Measurements from ENCODE around the gene ZIC5.

ZIC5 gene

DNA sequence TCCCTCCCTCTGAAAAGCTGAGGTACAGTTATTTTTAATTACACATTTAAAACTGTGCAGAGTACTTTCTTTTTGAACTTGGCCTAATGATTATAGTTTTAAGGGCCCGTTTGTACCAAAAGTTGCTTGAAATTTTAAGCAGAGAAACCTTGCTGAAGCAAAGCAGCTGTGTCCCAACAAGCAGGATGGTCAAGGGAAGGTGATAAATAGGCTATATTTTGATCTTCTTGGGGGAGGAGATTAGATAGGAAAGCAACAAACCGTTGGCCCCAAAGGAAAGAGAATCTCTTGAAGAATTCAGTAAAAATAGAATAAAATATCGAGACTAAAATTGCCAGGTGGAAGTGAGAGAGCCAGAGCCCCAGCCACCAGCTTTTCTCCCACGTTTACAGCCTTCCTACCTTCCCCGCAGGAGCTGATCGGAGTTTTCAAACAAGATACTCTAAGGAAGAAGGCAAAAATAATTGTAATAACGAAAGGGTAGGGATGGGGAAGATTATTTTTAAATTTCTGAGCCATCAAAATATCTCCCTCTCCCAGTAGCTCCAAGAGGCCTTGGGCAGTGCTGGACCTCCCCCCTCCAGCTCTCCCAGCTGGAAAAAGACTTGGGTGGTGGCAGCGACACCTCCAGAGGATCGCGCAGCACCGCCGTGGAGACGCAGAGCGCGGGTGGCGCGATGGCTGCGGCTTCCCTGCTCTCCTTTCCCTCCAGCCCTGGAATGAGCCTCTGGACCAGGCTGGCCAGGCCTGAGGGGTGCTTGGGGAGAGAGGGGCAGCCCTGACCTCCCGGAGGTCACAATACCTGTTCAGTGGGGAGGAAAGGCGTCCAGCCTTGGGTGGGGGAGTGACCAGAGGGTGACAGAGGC is 15.8 kb upstream of the ZIC5 start:
- peak in 1 of 4 experiments; percentile 2 for DNase-seq

DNA sequence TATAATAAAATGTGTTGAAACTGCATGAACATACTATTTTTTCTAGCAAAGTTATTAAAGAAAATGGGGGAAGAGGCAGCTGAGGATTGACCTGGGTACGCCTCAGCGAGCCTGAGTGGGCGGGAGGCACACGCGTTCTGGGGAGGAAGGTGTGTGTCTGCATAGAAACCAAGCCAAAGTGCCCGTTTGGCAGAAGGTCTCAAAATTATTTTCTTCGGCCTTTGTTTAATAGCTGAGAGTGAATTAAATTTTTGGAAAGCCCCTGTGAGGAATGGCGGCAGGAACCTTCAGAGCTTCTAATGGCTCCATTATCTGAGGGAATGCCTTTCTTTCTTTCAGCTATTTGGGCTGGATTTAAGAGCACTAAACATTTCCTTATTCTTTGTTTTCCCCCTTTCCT is 15.2 kb upstream of the ZIC5 start:
- DNase-seq = no peak

DNA sequence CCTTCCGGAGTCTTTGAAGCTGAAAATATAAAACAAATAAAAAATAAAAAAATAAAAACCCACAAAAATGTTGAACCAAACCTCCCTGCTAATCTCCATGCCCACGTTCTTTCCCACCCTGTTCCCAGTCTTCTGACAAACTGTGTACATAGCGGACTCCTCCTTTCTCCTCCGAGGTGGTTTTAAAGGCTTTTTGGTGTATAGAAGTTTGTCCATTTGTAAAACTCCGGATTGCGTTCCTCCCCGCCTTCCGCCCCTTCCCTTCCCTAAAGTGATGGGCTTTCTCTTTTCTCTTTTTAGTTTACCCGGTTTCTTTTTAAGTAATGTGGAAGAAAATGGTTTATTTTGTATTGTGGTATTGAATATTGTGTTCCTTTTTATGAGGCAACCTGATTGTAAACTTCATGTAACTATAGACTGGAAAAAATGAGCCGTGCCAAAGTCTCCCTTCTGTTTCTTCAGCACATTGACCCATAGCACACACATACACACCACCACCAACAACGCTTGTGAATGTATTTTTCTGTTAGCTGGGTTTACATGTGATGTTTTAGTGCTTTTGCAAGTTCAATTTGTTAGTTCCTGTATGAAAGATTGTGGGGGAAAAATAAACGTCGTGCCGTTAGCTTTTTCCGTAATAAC is 14.4 kb upstream of the ZIC5 start:
- DNase-seq = no peak

DNA sequence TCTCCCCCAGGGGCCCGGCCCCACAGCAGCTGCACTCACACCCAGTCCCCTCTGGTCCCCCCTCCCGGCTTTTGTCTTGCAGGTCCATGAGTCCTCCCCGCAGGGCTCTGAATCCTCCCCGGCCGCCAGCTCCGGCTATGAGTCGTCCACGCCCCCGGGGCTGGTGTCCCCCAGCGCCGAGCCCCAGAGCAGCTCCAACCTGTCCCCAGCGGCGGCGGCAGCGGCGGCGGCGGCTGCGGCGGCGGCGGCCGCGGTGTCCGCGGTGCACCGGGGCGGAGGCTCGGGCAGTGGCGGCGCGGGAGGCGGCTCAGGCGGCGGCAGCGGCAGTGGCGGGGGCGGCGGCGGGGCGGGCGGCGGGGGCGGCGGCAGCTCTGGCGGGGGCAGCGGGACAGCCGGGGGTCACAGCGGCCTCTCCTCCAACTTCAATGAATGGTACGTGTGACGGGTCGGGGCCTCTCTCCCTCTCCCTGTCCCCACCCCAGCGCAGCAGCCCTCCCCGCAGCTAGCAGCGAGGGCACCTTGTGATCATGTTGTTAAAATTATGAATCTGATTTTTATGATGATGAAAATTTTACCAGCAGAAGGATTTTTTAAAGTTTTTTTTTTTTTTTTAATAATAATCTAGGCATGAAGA is 13.8 kb upstream of the ZIC5 start:
- DNase-seq = peak in 1 of 4 experiments; percentile 14

DNA sequence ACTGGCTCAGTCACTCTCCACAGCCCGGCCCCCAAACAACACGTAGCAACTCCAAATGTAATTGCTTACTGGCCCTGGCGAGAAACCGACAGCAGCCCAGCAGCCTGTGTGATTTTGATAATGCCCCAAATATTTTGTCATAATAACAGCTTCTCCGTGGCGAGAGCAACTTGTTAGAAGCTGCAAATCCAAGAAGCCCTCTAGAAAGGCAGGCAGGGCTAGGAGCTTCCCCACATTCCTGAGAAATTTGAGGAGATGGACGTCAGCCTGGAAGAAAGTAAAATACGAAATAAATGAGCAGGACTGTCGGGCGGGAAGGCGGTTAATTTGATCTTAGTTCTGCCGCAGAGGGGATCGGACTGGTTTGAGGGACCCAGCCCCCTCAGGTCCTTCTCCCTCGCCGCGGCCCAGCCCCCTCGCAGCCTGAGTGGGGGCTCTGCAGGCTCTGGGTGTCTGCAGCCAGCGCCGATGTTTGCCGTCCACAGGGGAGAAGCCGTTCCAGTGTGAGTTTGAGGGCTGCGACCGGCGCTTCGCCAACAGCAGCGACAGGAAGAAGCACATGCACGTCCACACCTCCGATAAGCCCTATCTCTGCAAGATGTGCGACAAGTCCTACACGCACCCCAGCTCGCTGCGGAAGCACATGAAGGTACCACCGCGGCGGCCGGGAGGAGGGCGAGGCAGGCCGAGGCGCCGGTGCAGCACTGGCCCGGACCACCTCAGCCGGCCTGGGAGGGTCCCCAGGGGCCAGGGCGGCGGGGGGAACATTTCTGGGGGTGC is 13.1 kb upstream of the ZIC5 start:
- peak in 1 of 4 experiments; percentile 32 for DNase-seq

DNA sequence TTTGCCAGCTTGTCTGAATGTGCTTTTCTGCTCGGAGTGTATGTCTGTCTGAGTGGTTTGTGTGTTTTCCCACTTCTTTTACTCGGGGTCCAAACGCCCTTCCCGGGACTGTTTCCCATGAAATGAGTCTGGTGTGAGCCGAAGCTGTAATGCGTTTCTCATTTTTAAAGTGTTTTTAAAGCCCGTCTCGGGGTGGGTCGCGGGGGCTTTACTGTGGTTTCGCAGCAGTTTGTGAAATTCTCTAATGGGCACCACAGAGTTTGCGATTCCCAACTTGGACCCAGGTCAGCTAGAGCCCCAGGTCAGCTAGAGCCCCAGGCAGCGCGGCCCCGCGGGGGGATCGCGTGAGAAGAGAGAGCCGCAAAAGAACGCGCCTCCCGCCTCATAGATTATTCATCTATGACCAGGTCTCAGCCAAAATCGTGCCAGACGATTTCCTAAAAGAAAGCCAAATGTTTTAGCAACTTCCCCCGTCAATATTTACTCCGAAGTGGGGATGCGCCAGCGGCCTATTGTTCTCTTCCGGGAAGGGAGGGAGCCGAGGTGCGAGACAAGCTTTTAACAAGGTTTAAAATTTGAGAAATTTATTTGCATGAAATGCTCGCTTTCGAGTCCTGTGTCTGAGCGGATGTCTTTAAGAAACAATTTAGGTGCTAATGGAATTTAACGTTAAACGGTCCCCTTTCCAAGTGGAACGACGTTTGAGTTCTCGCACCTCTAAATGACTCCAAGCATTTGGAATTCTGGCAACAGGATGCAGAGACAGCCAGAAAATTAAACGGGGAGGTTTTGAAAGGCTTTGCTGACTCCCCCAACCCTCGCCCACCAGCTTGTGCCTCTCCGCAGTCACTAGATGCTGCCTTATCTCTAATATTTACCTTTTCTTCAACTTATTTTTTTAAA is 12.2 kb upstream of the ZIC5 start:
- DNase-seq = no peak

DNA sequence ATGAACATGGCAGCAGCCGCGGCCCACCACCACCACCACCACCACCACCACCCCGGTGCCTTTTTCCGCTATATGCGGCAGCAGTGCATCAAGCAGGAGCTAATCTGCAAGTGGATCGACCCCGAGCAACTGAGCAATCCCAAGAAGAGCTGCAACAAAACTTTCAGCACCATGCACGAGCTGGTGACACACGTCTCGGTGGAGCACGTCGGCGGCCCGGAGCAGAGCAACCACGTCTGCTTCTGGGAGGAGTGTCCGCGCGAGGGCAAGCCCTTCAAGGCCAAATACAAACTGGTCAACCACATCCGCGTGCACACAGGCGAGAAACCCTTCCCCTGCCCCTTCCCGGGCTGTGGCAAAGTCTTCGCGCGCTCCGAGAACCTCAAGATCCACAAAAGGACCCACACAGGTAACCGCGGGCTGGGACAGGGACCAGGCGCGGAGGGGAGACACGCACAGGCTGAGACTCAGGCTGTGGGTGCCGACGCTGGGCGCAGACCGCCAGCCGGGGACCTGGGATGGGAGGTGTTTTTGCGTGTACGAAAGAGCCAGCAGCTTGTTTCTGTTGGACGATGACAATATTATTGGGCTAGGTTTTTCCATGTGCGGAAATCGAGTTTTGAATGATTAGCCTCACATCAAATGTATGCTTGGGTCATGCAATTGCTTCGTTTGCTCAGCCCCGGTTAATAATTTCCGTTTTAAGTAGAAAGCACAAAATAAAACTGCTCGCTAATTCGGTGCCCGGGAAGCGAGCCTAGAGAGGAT is 11.3 kb upstream of the ZIC5 start:
- DNase-seq = no peak

DNA sequence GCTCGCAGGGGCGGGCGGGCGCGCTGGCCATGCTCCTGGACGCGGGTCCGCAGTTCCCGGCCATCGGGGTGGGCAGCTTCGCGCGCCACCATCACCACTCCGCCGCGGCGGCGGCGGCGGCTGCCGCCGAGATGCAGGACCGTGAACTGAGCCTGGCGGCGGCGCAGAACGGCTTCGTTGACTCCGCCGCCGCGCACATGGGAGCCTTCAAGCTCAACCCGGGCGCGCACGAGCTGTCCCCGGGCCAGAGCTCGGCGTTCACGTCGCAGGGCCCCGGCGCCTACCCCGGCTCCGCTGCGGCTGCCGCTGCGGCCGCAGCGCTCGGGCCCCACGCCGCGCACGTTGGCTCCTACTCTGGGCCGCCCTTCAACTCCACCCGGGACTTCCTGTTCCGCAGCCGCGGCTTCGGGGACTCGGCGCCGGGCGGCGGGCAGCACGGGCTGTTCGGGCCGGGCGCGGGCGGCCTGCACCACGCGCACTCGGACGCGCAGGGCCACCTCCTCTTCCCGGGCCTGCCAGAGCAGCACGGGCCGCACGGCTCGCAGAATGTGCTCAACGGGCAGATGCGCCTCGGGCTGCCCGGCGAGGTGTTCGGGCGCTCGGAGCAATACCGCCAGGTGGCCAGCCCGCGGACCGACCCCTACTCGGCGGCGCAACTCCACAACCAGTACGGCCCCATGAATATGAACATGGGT is 10.6 kb upstream of the ZIC5 start:
- DNase-seq = peak in 3 of 4 experiments; percentile 53 to 74 (median 70)

DNA sequence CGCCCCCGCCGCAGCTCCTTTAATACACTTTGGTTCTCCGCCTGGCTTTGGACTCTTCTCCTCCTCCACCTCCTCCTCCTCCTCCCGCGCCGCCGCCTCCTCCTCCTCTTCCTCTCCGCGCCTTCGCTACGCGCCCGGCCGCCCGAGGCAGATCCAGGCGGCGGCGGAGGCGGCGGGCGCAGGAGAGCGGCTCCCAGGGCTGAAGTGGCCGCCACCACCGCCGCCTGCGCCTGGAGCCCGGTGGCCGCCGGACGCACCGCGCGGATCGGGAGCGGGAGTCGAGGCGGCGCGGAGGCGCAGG is 10.1 kb upstream of the ZIC5 start, which contains the start of gene ZIC2:
ZIC2 (plus strand) TSS at position 50 of the 301 bp plus-strand sequence. CDS start 281 bp downstream, outside the sequence.
- no peak for DNase-seq

DNA sequence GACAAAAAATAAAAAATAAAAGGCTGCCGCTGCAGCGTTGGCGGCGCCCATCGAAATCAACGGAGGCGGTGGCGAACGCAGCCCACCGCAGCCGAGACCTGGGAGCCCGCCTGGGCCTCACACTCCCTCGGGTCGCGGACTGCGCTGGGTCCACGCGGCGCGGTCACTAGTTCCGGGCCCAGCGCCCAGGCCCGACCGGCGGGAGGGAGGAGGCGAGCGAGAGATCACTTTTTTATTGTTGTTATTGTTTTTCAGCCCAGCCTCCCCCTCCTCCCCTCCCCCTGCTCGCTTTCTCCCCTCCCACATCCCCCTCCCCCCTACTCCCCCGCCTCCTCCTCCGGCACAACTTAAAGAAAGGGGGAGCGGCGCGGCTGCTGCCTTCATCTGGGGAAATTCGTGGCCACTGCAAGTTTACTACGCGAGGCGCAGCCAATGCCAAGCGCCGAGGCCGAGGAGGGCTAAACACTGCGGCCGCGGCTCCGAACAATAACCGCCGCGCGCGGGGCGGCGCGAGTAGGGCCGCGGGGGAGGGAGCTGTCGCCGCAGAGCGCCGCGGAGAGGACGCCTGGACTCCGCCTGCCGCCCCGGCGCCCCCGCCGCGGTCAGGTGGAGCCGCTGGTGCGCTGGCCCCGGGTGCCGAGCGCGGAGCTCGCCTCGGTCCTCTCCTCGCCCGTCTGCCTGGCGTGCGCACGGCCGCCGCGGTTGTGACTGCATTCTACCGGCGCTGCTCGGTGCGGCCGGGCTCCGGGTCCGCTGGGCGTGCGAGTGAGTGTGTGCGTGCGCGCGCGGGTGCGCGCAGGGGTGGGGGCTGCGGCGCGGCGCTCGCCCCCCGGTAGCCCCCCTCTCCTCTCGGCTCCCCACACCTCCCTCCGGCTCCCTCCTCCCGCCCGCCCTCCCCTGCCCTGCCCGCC is 9.5 kb upstream of the ZIC5 start:
- peak in 3 of 4 experiments; percentile 26 to 61 (median 55) for DNase-seq

DNA sequence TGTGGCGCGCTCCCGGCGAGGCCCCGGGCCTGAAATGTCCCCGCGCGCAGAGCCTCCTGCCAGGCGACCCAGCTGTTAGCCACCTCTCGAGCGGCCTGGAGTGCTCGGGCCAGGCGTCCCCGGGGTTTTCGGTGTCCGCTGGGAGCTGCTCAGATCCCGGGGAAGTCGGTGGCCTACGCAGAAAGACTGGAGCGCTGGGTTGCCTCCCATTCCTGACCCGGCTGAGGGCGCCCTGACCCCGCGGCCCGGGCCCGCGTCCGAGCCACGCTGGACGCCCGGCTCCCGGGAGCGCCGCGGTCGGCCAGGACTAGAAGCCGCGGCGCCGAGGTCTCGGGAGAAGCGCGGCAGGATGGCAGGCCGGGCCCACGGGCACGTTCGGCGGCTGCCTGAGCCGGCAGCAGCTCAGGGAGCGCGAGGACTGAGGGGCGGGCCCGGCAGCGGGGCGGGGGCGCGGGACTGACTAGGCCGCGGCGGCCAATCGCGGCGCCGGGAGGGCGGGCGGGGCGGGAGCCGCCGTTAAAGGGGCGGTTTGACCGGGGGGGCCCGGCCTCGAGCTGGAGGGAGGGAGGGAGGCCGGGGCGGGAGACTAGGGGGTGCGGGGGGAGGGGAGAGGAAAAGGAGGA is 8.7 kb upstream of the ZIC5 start:
- DNase-seq = peak; percentile 55 to 84 (median 72)

DNA sequence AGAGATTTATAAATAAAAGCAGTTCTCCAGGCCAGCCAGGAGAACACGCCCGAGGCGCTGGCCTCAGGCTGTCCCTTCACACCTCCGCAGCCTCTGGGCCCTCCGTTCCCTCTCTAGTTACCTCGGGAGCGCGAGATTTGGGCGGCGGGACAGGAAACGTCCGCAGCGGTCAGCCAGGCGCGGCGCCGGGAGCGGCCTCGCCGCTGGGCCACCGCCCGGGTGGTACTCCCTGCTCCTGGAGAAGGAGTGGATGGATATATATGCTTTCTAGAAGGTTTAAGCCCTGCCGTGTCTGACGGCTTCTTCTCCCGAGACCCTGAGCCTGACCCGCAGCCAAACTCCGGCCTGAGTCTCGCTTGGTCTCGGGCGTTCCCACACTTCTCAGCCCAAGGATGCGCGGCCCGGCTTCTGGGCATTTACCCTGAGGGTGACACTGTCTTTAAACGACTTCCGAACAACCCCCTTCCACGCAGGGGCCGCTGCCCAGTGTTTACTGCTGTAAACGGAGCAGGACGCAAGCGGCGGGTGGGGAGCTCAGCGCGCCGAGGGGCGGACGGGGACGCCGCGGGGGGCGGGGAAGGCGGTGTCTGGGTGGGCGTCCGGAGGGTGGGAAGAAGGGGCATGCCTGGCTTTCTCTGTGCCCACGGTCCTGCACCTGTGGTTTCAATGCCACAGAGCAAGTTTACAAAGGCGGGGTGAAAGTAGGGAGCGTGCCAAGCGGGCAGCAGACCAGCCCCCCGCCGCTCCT is 8.1 kb upstream of the ZIC5 start:
- DNase-seq = peak in 1 of 4 experiments; percentile 24

DNA sequence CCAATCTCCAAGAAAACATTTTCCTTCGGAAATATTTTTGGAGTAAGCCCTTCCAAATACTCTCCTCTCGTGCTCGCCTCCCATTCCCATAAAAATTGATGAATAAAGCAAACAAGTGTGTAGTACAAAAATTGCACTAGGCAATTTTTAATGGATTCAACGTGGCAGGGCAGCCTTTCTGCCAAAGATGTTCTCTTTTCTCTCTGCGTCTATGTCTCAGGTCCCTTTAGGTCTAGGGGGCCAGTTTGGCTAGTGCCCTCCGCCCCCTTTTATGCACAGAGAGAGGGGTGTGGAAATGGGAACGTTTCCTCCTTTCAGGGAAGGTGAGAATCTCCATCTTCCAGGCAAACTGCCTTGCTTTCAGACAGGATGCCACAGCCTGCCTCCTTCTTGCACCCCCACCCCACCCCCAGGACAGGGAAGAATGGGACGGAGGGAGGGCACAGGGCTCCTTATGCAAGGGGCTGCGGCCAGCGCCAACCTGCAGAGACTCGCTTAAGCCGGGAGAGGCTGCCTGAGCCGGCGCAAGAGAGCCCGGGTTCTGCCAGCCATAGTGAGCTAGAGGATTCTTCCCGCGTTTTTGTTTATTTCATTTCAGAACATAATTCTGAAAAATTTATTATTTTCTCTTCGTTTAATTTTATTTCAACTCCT is 7.4 kb upstream of the ZIC5 start:
- DNase-seq = no peak

DNA sequence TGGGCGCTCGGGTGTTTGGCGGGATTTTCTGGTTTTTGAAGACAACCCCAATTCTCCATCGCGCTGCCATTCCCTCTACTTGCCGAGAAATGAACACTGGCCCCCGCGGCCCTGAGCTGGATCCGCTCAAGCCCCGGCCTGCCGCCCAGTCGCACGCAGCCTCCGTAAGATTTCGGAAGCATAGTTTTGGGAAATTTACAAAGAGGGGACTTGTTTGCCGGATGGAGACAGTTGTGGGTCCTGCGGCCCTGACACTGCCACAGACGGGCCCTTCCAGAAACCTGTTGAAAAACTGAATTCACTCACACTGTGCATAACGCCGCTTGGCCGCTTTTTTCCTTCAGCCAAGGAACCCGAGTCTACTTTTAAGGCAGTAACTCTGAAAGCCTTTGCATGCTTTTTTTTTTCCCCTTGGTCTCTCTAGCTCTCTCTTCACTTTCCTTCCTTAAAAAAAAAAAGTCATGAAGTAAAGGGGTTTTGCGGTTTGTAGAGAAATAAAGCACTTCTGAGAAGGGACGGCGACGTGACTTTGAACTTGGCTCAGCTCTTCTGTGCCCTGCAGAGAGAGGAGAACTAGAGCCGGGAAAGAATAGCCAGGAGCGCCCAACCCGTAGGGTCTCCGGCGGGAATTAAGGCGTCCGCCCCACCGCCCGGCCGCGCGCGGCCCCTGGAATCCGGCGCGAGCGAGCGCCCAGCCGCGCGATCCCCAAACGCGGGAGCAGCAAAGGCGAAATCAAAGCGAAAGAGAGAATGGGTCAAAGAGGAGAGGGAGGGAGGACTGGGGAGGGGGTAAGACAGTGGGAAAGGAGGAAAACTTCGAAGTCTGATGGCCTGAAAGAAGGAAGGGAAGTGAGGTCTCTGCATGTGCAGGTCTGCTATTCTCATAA is 6.6 kb upstream of the ZIC5 start:
- peak in 1 of 4 experiments; percentile 10 for DNase-seq

DNA sequence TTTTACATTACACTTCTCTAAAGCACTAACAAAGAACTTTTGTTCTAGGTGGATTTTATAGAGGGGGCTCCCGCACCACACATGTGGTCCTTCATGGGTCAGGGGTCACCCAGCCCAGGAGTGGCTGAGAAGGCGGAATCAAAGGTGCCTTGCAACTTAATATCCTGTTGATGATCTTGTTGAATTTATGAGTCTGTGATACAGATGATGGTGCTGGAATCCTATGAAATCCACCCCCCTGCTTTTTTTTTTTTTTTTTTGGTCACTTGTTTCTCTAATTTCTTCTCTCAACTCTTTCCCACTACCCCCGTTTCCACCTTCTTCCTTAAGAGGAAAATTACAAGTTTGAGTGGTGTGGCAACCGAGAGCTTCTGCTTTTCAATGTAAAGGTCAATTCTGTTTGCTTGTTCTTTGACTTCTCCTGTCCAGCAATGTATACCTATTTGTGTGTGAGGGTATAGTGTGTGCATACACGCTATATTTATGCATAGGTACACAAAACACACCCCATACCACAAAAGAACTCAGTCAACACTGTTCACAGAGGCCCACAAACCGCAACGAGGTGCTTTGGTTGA is 5.9 kb upstream of the ZIC5 start:
- peak in 2 of 4 experiments; percentile 62 to 67 for DNase-seq

DNA sequence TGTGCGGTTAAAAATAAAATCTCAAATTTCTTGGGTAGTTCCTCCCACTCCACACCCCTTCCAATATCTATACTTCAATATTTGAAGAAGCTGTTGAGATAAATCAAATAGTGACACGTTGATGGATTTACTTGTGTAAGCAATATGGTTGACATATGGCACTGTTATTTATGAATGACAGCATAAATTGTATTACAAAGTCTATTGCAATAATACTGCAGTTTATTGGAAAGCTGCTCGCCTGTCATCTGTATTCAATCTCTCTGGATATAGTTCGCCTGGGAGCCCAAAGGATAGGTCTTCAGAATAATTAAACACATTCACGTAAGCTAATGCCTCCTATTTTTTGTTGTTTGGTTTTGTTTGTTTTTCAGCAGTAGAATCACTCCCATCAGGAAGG is 5.0 kb upstream of the ZIC5 start:
- no peak for DNase-seq
